HG02973 (cell line): ENCODE data around the gene E2F2.

ENCODE experiments used
- ATAC-seq: cut with Tn5 transposase; IDR thresholded peaks from one replicate; pipeline ENCODE4 v1.9.1; 2021; ENCODE audit warnings: moderate library complexity; ENCODE audit not compliant: unreplicated experiment

The E2F2 gene

GRCh38 chr1:23466423-23466989 is 64.5 kb downstream of the E2F2 start:
- no peak for ATAC-seq

- no peak for ATAC-seq
Observed at GRCh38 chr1:23463286-23463685, 67.7 kb downstream of the E2F2 start.

GRCh38 chr1:23462766-23463165 is 68.3 kb downstream of the E2F2 start:
- ATAC-seq = no peak

- no peak for ATAC-seq
Observed at GRCh38 chr1:23461050-23461449, 70.0 kb downstream of the E2F2 start.

DNA sequence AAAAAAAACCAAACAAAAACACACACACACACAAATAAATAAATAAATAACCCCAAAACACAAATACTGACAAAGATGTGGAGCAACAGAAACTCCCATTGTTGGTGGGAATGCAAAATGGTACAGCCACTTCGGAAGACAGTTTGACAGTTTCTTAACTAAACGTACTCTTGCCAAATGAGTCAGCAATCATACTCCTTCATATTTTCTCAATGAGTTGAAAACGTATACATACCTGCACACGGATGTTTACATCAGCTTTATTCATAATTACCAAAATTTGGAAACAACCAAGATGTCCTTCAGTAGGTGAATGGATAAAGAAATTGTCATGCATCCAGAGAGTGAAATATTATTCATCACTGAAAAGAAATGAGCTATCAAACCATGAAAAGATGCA is 70.5 kb downstream of the E2F2 start:
- no peak for ATAC-seq

- no peak for ATAC-seq
Observed at GRCh38 chr1:23459338-23459757, 71.7 kb downstream of the E2F2 start.
